OCI-LY7 (cell line): Measurements from ENCODE around the gene PGAM5. TPM values are rescaled to one million over a fixed set of nuclear protein-coding genes. Genes with fewer than 3 reads are reported as not detected.

Source experiments
- BruUV-seq: library from RNA; stranded (reverse); fragments of 400-500 nt; replicated peaks from 2 replicates; lab custom pipeline; 2021; lab: Mats Ljungman, UMichigan
- CTCF ChIA-PET: fragments of 300-600 bp; sonication (Branson Sonifier 250); formaldehyde crosslinking; loops from one replicate; lab custom pipeline; 2022; ENCODE audit warnings: antibody characterized with exemption; ENCODE audit not compliant: unreplicated experiment; lab: Charles Lee
- POLR2A ChIA-PET: fragments of 300-600 bp; sonication (Branson Sonifier 250); formaldehyde crosslinking; loops from one replicate; lab custom pipeline; 2022; ENCODE audit warnings: antibody characterized with exemption; lab: Charles Lee
- DNase-seq: peaks from one replicate; pipeline ENCODE4 v3.0.0-alpha.2; 2015; ENCODE audit warnings: low spot score
- H2AFZ ChIP-seq: fragments of 200-600 bp; sonication (generic), shearing (Covaris generic); 2 replicates; pipeline ENCODE4 v1.6.1; 2014; ENCODE audit warnings: mild to moderate bottlenecking, antibody characterized with exemption, low read length, moderate library complexity
- H3K27ac ChIP-seq: fragments of 200-600 bp; sonication (generic); 2 replicates; pipeline ENCODE4 v1.5.1; 2014; ENCODE audit warnings: mixed run types, low read depth, mild to moderate bottlenecking, moderate library complexity, low read length, inconsistent platforms; ENCODE audit not compliant: poor library complexity, severe bottlenecking
- H3K36me3 ChIP-seq: fragments of 200-600 bp; sonication (generic); 2 replicates; pipeline ENCODE4 v1.6.1; 2014; ENCODE audit warnings: mild to moderate bottlenecking, antibody characterized with exemption, low read length, moderate library complexity, mixed read lengths; ENCODE audit not compliant: insufficient read depth
- H3K4me1 ChIP-seq: fragments of 200-600 bp; sonication (generic); 2 replicates; pipeline ENCODE4 v1.5.1; 2014; ENCODE audit warnings: mild to moderate bottlenecking, low read length; ENCODE audit not compliant: insufficient read depth, poor library complexity, severe bottlenecking
- H3K4me2 ChIP-seq: fragments of 200-600 bp; sonication (generic); 2 replicates; pipeline ENCODE4 v1.6.1; 2014; ENCODE audit warnings: mild to moderate bottlenecking, low read length
- H3K4me3 ChIP-seq: fragments of 200-600 bp; sonication (generic); 2 replicates; pipeline ENCODE4 v1.5.1; 2014; ENCODE audit warnings: mild to moderate bottlenecking, low read depth, low read length; ENCODE audit not compliant: poor library complexity, severe bottlenecking
- H3K79me2 ChIP-seq: fragments of 200-600 bp; sonication (generic); 2 replicates; pipeline ENCODE4 v1.6.1; 2016; ENCODE audit warnings: low read depth, mild to moderate bottlenecking, low read length, moderate library complexity, mixed read lengths; ENCODE audit not compliant: insufficient read depth
- H3K9me2 ChIP-seq: fragments of 200-600 bp; sonication (generic); 2 replicates; pipeline ENCODE4 v1.6.1; 2016; ENCODE audit warnings: mild to moderate bottlenecking, low read length, mixed read lengths; ENCODE audit not compliant: insufficient read depth
- H3K9me3 ChIP-seq: fragments of 200-600 bp; sonication (generic); 2 replicates; pipeline ENCODE4 v1.6.1; 2014; ENCODE audit warnings: mild to moderate bottlenecking, mixed run types, low read length, mixed read lengths
- H4K20me1 ChIP-seq: fragments of 200-600 bp; sonication (generic); 2 replicates; pipeline ENCODE4 v1.6.1; 2014; ENCODE audit warnings: mild to moderate bottlenecking, antibody characterized with exemption, low read length, moderate library complexity, mixed read lengths; ENCODE audit not compliant: insufficient read depth
- EZH2phosphoT487 ChIP-seq: fragments of 200-600 bp; sonication (generic); IDR thresholded peaks from 2 replicates; pipeline ENCODE4 v1.6.1; 2018; ENCODE audit warnings: low read depth, borderline replicate concordance, mild to moderate bottlenecking, mixed run types, antibody characterized with exemption, low read length, moderate library complexity, mixed read lengths
- intact Hi-C: fragments of 100-400 bp; cut with micrococcal nuclease; formaldehyde crosslinking; loops from one replicate; pipeline ENCODE4 v1.10.0; 2022; ENCODE audit not compliant: unreplicated experiment
- total RNA-seq, 2 experiments: library from RNA; depleted of rRNA in 1 of 2; stranded (reverse); fragments of >200 nt in 1 of 2; shearing (Covaris generic) in 1 of 2; gene quantifications; 2 replicates each; pipeline ENCODE4 v1.2.3, GENCODE V29; 2014 to 2022
- TF ChIP-seq, protein P1 (sequence below): fragments of 200-600 bp; sonication (generic); conservative IDR thresholded peaks from 2 replicates; pipeline ENCODE4 v1.5.1; 2014; ENCODE audit warnings: mild to moderate bottlenecking, antibody characterized with exemption, low read length, moderate library complexity, mixed read lengths

The PGAM5 gene
- total RNA-seq, 2 experiments from 2014 or later: 95.6 to 97.2 TPM

DNA sequence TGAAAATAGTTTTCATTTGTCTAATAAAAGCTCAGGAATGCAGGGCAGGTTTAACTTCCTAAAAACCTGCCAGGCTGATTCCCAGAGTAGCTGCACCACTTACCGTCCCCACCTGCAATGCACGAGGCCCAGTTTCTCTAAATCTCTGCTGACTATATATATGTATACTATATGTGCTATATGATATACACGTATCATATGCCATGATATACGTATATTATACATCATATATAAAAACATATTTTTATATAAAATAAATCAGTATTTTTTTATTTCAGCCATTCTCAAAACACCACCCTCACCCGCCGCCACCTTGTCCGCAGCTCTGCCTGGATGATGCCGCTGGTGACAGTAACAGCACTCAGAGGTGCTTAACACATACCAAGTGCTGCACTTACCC, 48.7 kb downstream of the PGAM5 start:
- BruUV-seq: no TSS peak
- peak overlapping the region; percentile 97 for H3K4me3 ChIP-seq
- intact Hi-C loops: no loop called here
- peaks cover 76% of the 10 kb centered on the region for H3K79me2 ChIP-seq
- no peaks in the 10 kb centered on the region for H3K9me3 ChIP-seq
- peaks cover 22% of the 10 kb centered on the region for H3K4me1 ChIP-seq
- no peak for DNase-seq
- CTCF ChIA-PET: no interaction called here
- TF ChIP-seq, protein P1, sequence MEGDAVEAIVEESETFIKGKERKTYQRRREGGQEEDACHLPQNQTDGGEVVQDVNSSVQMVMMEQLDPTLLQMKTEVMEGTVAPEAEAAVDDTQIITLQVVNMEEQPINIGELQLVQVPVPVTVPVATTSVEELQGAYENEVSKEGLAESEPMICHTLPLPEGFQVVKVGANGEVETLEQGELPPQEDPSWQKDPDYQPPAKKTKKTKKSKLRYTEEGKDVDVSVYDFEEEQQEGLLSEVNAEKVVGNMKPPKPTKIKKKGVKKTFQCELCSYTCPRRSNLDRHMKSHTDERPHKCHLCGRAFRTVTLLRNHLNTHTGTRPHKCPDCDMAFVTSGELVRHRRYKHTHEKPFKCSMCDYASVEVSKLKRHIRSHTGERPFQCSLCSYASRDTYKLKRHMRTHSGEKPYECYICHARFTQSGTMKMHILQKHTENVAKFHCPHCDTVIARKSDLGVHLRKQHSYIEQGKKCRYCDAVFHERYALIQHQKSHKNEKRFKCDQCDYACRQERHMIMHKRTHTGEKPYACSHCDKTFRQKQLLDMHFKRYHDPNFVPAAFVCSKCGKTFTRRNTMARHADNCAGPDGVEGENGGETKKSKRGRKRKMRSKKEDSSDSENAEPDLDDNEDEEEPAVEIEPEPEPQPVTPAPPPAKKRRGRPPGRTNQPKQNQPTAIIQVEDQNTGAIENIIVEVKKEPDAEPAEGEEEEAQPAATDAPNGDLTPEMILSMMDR: no peak
- TF ChIP-seq EZH2phosphoT487: no peak
- H3K36me3 ChIP-seq: peaks cover 67% of the 10 kb centered on the region
- H3K9me2 ChIP-seq: no peaks in the 10 kb centered on the region
- no peak overlapping the region for H3K27ac ChIP-seq
- H4K20me1 ChIP-seq: peaks cover 19% of the 10 kb centered on the region
- H3K4me2 ChIP-seq: peak overlapping the region; percentile 85; the same call in 1 of the 2 replicates
- POLR2A ChIA-PET: no interaction called here
- no peak overlapping the region for H2AFZ ChIP-seq

DNA sequence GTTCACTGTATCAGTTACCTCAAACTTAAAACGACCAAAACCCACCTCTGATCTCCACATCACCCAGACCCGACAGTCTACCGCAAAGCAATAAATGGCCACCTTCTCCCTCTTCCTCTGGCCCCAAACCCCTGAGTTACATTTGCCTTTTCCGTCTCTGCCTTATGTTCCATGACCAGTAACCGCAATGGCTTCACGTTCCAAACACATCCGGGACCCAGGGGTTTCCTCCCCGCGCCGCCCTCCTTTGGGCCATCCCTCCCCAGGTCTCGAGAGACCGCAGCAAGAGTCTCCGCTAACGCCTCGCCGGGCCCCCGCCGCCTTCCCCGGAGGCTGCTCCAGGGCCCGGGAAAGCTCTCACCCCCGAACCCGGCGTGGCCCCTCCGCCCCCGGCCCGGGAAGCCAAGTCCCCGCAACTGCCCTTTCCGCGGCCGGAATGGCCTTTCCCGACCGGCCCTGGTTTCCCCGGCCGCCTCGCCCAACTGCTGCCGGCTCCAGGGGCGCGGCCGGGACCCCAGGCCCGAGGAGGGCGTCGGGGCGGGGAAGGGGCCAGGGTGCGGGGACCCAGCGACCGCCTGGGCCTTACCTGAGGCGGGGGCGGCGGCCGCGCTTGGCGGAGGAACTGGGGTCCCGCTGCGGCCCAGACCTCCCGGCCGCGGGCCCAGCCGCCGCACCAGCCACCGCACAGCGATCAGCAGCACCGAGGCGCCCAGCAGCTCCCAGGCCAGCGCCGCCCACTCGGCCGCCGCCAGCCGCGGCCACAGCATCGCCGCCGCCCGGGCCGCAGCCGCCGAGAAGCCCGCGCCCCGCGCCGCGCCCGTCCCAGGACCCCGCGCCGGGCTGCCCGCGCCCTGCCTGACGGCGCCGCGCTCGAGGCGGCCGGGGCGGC, 50.6 kb downstream of the PGAM5 start, which contains the start of gene ANKLE2:
TSS of gene ANKLE2 (minus strand) at position 801 of the 889 bp plus-strand sequence. CDS start at position 767, 34 bp downstream.
- Histone ChIP-seq H4K20me1 (peaks cover 15% of the 10 kb centered on the region), H3K79me2 (peaks cover 61% of the 10 kb centered on the region), H3K27ac (peak within 1 kb of the TSS; percentile 87), H2AFZ (peak within 1 kb of the TSS; percentile 34; the same call in 1 of the 2 replicates), H3K9me2 (no peaks in the 10 kb centered on the region), H3K4me2 (peak within 1 kb of the TSS; percentile 85), H3K4me3 (peak within 1 kb of the TSS; percentile 97), H3K4me1 (peaks cover 22% of the 10 kb centered on the region), H3K9me3 (no peaks in the 10 kb centered on the region), H3K36me3 (peaks cover 47% of the 10 kb centered on the region)
- intact Hi-C loops: no loop called here
- CTCF ChIA-PET: no interaction called here
- DNase-seq: peak; percentile 76
- POLR2A ChIA-PET: interaction anchor here (1.1 kb wide), 1 partner anchor 10 kb away, joined by 3 read pairs; no protein-coding TSS in a partner anchor
- no TSS peak for BruUV-seq
- TF ChIP-seq EZH2phosphoT487: no peak
- TF ChIP-seq, protein P1: no peak
